Fibroblast of villous mesenchyme (primary cell): ENCODE results near the gene MSRB1. TPM values are rescaled to one million over a fixed set of nuclear protein-coding genes. Genes with fewer than 3 reads are reported as not detected.
"Not testable (repeated sequence)": the region's sequence is repeated elsewhere in the genome, so short reads cannot be mapped to it uniquely, and the experiment has no call there.

Experiments
- DNase-seq: peaks from one replicate; pipeline ENCODE4 v3.0.0-alpha.2; 2010; ENCODE audit warnings: low read depth
- H3K4me3 ChIP-seq: 2 replicates; pipeline ENCODE4 v1.5.1; 2011; ENCODE audit warnings: low read depth, mild to moderate bottlenecking, low read length
- small RNA-seq: library from RNA; depleted of rRNA; stranded (forward); fragments of <200 nt; gene quantifications from one replicate; pipeline ENCODE3, GENCODE V24; 2012
- total RNA-seq: library from RNA; depleted of rRNA; stranded (reverse); fragments of >200 nt; gene quantifications from 2 replicates; pipeline ENCODE4 v1.2.3, GENCODE V29; 2012
- TF ChIP-seq, protein P1 (sequence below): IDR thresholded peaks from 2 replicates; pipeline ENCODE4 v1.5.1; 2012; ENCODE audit warnings: low read depth, mild to moderate bottlenecking, low read length; ENCODE audit not compliant: insufficient read depth

Gene MSRB1
- total RNA-seq, 1 donor, result 14.2 TPM

DNA sequence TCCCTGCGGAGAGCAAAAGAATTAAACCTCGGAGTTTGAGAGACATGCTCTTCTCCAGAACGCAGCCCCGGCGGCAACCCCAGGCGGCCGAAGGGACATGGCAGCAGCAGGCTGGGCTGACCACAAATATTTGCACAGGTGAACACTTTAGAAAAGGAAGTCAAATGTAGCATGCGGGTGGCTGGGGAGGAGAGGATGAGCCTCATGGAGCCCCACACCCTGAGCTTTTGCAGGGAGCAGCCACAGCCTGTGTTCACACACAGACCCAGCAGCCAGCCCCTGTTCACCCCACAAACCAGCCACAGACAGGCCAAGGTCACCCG, 42.6 kb downstream of the MSRB1 start:
- no peak overlapping the region for H3K4me3 ChIP-seq
- TF ChIP-seq, protein P1, sequence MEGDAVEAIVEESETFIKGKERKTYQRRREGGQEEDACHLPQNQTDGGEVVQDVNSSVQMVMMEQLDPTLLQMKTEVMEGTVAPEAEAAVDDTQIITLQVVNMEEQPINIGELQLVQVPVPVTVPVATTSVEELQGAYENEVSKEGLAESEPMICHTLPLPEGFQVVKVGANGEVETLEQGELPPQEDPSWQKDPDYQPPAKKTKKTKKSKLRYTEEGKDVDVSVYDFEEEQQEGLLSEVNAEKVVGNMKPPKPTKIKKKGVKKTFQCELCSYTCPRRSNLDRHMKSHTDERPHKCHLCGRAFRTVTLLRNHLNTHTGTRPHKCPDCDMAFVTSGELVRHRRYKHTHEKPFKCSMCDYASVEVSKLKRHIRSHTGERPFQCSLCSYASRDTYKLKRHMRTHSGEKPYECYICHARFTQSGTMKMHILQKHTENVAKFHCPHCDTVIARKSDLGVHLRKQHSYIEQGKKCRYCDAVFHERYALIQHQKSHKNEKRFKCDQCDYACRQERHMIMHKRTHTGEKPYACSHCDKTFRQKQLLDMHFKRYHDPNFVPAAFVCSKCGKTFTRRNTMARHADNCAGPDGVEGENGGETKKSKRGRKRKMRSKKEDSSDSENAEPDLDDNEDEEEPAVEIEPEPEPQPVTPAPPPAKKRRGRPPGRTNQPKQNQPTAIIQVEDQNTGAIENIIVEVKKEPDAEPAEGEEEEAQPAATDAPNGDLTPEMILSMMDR, result no peak
- DNase-seq, result no peak

DNA sequence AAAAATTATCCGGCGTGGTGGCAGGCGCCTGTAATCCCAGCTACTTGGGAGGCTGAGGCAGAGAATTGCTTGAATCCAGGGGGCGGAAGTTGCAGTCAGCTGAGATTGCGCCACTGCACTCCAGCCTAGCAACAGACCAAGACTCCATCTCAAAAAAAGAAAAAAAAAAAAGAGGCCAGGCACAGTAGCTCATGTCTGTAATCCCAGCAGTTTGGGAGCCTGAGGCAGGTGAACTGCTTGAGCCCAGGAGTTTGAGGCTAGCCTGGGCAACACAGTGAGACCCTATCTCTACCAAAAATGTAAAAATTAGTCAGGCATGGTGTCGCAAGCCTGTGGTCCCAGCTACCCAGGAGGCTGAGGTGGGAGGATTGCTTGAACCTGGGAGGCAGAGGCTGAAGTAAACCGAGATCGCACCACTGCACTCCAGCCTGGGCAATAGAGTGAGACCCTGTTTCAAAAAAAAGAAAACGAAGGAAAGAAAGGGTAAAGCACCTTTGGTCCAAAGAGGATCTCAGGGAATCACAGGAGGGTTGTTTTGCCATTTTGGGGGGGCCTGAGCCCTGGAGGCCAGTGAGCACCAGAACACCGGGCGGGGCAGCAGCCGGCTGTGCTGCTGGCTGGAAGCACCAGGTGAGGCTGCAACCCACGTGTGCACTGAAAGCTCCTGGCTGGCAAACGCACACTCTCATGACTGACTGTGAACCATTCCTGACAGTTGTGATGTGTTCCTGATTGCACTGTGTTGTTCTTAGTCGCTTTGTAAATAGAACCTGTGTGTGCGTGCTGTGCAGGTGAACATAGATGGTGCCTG, 43.2 kb downstream of the MSRB1 start:
- TF ChIP-seq, protein P1, result no peak
- DNase-seq, result no peak
- H3K4me3 ChIP-seq, result no peak overlapping the region

DNA sequence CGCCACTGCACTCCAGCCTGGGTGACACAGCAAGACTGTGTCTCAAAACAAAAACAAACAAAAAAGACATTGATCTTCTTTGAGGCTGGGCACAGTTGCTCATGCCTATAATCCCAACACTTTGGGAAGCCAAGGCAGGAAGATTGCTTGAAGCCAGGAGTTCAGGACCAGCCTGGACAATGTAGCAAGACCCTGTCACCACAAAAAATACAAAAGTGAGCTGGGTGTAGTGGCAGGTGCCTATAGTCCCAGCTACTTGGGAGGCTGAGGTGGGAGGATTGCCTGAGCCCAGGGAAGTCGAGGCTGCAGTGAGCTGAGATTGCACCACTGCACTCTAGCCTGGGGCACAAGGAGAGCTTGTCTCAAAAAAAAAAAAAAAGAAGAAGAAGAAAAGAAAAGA, 45.3 kb downstream of the MSRB1 start:
- not testable (repeated sequence) for DNase-seq, H3K4me3 ChIP-seq

DNA sequence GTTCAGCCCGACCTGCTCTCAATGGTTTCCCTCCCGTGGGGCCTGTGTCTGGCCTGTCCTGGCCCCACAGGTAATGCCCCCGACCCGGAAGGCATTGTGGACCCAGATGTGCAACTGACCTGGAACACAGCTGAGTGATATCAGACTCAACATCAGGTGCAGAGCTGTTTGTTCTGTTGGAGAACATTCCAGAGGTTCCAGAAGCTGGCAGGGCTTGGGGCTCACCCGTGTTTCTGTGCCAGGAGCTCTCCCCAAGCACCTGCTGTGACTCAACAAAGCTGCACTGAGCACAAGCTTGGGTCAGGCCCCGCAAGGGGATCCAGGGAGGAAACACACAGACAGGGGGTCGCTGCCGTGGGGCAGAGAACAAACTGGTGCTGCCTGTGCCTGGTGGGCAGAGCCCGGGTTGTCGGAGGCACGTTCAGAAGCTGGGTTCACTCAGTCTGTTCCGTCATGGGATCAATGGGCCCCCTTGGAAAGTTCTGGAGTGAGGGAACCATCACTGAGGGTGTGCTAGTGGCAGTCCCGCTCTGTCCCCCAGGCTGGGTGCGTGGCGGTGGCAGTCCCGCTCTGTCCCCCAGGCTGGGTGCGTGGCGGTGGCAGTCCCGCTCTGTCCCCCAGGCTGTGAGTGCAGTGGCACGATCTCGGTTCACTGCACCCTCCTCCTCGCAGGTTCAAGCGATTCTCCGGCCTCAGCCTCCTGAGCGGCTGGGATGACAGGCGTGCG, 46.9 kb downstream of the MSRB1 start:
- TF ChIP-seq, protein P1, result no peak
- no peak for DNase-seq
- H3K4me3 ChIP-seq, result no peak overlapping the region

DNA sequence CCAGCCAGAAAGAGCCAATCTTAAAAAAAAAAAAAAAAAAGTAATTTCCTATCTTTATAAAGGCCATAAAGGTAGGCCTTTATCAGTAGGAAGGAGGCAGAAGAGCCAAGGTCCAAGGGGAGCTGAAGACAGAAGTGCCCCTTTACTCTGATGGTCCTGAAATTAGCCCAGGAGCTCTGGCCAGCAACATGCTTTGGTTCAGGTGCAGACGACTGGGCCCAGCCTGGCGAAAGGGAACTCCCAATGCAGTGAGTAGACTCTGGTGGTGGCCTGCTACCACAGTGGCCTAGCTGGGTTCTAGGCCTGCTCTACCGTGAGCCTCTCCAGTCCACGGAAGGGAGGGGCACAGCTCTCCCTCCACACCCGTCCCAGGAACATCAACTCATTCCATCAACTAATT, 47.9 kb downstream of the MSRB1 start:
- no peak for DNase-seq
- TF ChIP-seq, protein P1, result no peak
- no peak overlapping the region for H3K4me3 ChIP-seq

DNA sequence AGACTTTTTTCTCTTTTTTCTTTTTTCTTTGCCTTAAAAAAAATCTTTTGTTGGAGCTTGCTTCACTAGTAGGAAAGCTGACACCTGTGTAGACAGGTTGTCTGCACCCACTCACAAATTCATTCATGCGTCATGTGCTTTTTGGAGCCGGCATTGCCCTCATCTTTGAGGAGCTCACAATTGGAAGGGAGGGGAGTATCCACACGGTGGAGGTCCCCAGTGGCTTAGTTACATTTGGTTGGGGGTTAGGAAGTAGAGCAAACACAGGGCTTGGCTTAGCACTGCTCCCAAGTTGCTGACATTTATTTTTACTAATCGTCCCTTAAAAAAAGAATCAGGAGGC, 52.3 kb downstream of the MSRB1 start:
- H3K4me3 ChIP-seq, result no peak overlapping the region
- TF ChIP-seq, protein P1, result no peak
- DNase-seq, result no peak

DNA sequence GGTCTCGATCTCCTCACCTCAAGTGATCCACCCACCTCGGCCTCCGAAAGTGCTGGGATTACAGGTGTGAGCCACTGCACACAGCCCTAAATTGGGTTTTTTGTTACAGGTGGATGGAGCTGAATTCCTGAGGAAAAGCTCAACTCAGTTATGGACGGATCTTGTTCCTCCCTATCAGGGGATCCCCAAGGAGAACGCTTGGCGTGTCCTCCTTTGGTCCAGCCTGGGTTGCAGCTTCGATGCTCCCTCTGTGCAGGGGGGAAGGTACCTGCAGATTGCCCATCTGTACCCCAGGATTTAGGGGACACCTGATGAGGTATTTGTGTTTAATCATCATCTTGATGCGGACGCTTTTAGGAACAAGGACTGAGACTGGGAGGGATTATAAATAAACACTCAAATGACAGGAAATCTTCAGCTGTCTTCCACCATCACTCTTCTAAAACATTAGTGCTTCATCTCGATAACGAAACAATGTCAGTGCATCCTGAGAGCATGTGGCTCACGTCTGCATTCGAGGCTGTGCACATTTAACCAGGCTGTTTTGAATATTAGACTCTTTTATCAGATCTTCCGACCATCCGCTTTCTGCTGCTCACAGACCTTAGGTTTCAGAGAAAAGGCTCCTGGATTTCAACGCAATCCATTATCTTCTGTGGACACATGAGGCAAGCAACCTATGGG, 52.8 kb downstream of the MSRB1 start:
- DNase-seq, result no peak
- no peak overlapping the region for H3K4me3 ChIP-seq
- TF ChIP-seq, protein P1, result no peak

Small RNA genes lying within 50 kb of the gene (small RNA-seq; reads per million reads assigned to genes)
- gene AC005363.2 (not detected), gene SNORA10 (not detected), gene SNORA64 (not detected)

Other genes with a start within 250 kb of the MSRB1 start
- 37.1 and 61.5 TPM in 2 replicates for gene MAPK8IP3, start 237.0 kb downstream of the MSRB1 start, total RNA-seq
- 41.2 and 63.9 TPM in 2 replicates for gene NME3, start 171.7 kb downstream of the MSRB1 start, total RNA-seq
- 13.9 and 15.5 TPM in 2 replicates for gene EME2, start 170.4 kb downstream of the MSRB1 start, total RNA-seq
- gene MRPS34, start 170.1 kb downstream of the MSRB1 start, total RNA-seq, result 52.7 and 67.0 TPM in 2 replicates
- gene SPSB3, start 160.6 kb downstream of the MSRB1 start, total RNA-seq, result 20.3 and 25.5 TPM in 2 replicates
- 54.8 and 78.0 TPM in 2 replicates for gene NUBP2, start 160.2 kb downstream of the MSRB1 start, total RNA-seq
- gene IGFALS, start 149.5 kb downstream of the MSRB1 start, total RNA-seq, result under 0.01 TPM in 1 of 2 replicates, not detected in the other
- gene HAGH, start 116.4 kb downstream of the MSRB1 start, total RNA-seq, result 22.5 and 24.6 TPM in 2 replicates
- gene FAHD1, start 116.0 kb downstream of the MSRB1 start, total RNA-seq, result 51.8 and 63.8 TPM in 2 replicates
- gene MEIOB, start 71.0 kb downstream of the MSRB1 start, total RNA-seq, result under 0.01 TPM in 1 of 2 replicates, not detected in the other
- not detected in 2 replicates for gene HS3ST6, start 24.8 kb downstream of the MSRB1 start, total RNA-seq
- not detected in 2 replicates for gene RPL3L, start 11.5 kb upstream of the MSRB1 start, total RNA-seq
- 87.2 and 156 TPM in 2 replicates for gene NDUFB10, start 16.3 kb upstream of the MSRB1 start, total RNA-seq
- gene RPS2, start 21.6 kb upstream of the MSRB1 start, total RNA-seq, result 1,294 and 1,994 TPM in 2 replicates
- not detected in 2 replicates for gene RNF151, start 23.7 kb upstream of the MSRB1 start, total RNA-seq
- gene TBL3, start 28.9 kb upstream of the MSRB1 start, total RNA-seq, result 28.5 and 39.0 TPM in 2 replicates
- gene NOXO1, start 38.3 kb upstream of the MSRB1 start, total RNA-seq, result 0.43 TPM in 1 of 2 replicates, not detected in the other
- 9.5 and 13.9 TPM in 2 replicates for gene GFER, start 41.0 kb upstream of the MSRB1 start, total RNA-seq
- 1.6 and 2.6 TPM in 2 replicates for gene SYNGR3, start 46.8 kb upstream of the MSRB1 start, total RNA-seq
- 23.5 and 27.6 TPM in 2 replicates for gene ZNF598, start 66.6 kb upstream of the MSRB1 start, total RNA-seq
- gene NPW, start 76.6 kb upstream of the MSRB1 start, total RNA-seq, result 0.32 and 1.3 TPM in 2 replicates
- gene NHERF2, start 83.7 kb upstream of the MSRB1 start, total RNA-seq, result 52.7 and 59.3 TPM in 2 replicates
- gene NTHL1, start 104.6 kb upstream of the MSRB1 start, total RNA-seq, result 25.5 and 31.9 TPM in 2 replicates
- 62.6 and 69.9 TPM in 2 replicates for gene TSC2, start 104.8 kb upstream of the MSRB1 start, total RNA-seq
- 139 and 191 TPM in 2 replicates for gene PKD1, start 192.7 kb upstream of the MSRB1 start, total RNA-seq
- gene RAB26, start 205.4 kb upstream of the MSRB1 start, total RNA-seq, result 0.97 and 1.3 TPM in 2 replicates
- 52.2 and 62.6 TPM in 2 replicates for gene TRAF7, start 212.6 kb upstream of the MSRB1 start, total RNA-seq